Gastroesophageal sphincter (tissue), 4 donors: ENCODE data around the gene EMILIN2. TPM values are rescaled to one million over a fixed set of nuclear protein-coding genes. Genes with fewer than 3 reads are reported as not detected.

Source experiments
- ATAC-seq: fragments of 150-250 bp; one replicate; pipeline ENCODE4 v1.9.1; 2016; ENCODE audit warnings: mild to moderate bottlenecking, moderate library complexity
- H3K27ac ChIP-seq, 4 donors: fragments of 200-600 bp; sonication (generic) in 3 of 4; 1 replicate in 3 of 4; 2 replicates in 1 of 4; pipeline ENCODE4 v1.5.1; 2016 to 2019
- H3K27me3 ChIP-seq: fragments of 200-600 bp; sonication (generic); one replicate; pipeline ENCODE4 v1.5.1; 2019
- H3K36me3 ChIP-seq, 2 donors: fragments of 200-600 bp; sonication (generic); one replicate each; pipeline ENCODE4 v1.5.1; 2019; ENCODE audit warnings: control low read depth in 1 of 2
- H3K4me1 ChIP-seq, 3 donors: fragments of 200-600 bp; sonication (generic); 1 replicate in 2 of 3; 2 replicates in 1 of 3; pipeline ENCODE4 v1.5.1; 2016 to 2019; ENCODE audit warnings: control low read depth in 2 of 3
- H3K4me3 ChIP-seq, 2 donors: fragments of 200-600 bp; sonication (generic); one replicate each; pipeline ENCODE4 v1.5.1; 2019; ENCODE audit warnings: mild to moderate bottlenecking in 1 of 2, moderate library complexity in 1 of 2
- H3K9me3 ChIP-seq, 3 donors: fragments of 200-600 bp; sonication (generic); one replicate each; pipeline ENCODE4 v1.5.1; 2017 to 2019; ENCODE audit warnings: control low read depth in 2 of 3
- CTCF ChIP-seq, 4 experiments: fragments of 200-600 bp in 2 of 4; fragments of 450-650 bp in 2 of 4; sonication (generic) in 1 of 4; IDR thresholded peaks; one replicate each; pipeline ENCODE4 v1.5.1; 2017 to 2019; ENCODE audit warnings: antibody characterized with exemption in 4 of 4, mild to moderate bottlenecking in 2 of 4, moderate library complexity in 2 of 4
- EP300 ChIP-seq: sonication (generic); formaldehyde crosslinking; IDR thresholded peaks from one replicate; pipeline ENCODE4 v1.6.1; 2017; ENCODE audit warnings: antibody characterized with exemption, mild to moderate bottlenecking
- POLR2A ChIP-seq, 2 donors: fragments of 450-650 bp; IDR thresholded peaks; one replicate each; pipeline ENCODE4 v1.6.1; 2017; ENCODE audit warnings: antibody characterized with exemption in 2 of 2, mild to moderate bottlenecking in 2 of 2, moderate library complexity in 1 of 2
- POLR2AphosphoS5 ChIP-seq: sonication (generic); formaldehyde crosslinking; IDR thresholded peaks from one replicate; pipeline ENCODE4 v1.6.1; 2017; ENCODE audit warnings: antibody characterized with exemption
- WGBS, 2 donors: methylation state at CpG; one replicate each; pipeline ENCODE4 v1.1.5; 2018; ENCODE audit warnings: low coverage in 1 of 2; 5-methylcytosine and 5-hydroxymethylcytosine counted together
- total RNA-seq, 4 donors: library from RNA; depleted of rRNA; stranded (reverse); fragments of >200 nt; gene quantifications; one replicate each; pipeline ENCODE4 v1.1.0, GENCODE V29; 2016

The EMILIN2 gene
- total RNA-seq, 4 donors from 2014 or later: 11.2 to 20.9 (median 17.0) TPM

GRCh38 chr18:2900684-2901422, 54.0 kb downstream of the EMILIN2 start:
- H3K9me3 ChIP-seq: no peaks in the 10 kb centered on the region
- H3K4me1 ChIP-seq: peaks cover 0 to 45% (median 11%) of the 10 kb centered on the region in 3 donors
- 78 to 83% methylated on average over 4 to 6 of the region's 8 CpGs for WGBS, 2 donors
- no peak for ATAC-seq
- TF ChIP-seq EP300 (no peak), CTCF (IDR thresholded peaks at IDR 0.05) (no peak), POLR2A (IDR thresholded peaks at IDR 0.05) (no peak), POLR2AphosphoS5 (no peak)
- H3K4me3 ChIP-seq: no peak overlapping the region
- H3K27me3 ChIP-seq: peaks cover 3% of the 10 kb centered on the region
- H3K36me3 ChIP-seq: no peaks in the 10 kb centered on the region
- H3K27ac ChIP-seq: peak overlapping the region in 2 of 4 donors; percentile 56 to 73

- TF ChIP-seq POLR2AphosphoS5 (no peak), EP300 (no peak), POLR2A (IDR thresholded peaks at IDR 0.05) (no peak), CTCF (IDR thresholded peaks at IDR 0.05) (no peak)
- Histone ChIP-seq H3K9me3 (no peaks in the 10 kb centered on the region), H3K4me3 (no peak overlapping the region), H3K27ac (peak overlapping the region in 3 of 4 donors; percentile 10 to 73 (median 56)), H3K27me3 (peaks cover 9% of the 10 kb centered on the region), H3K4me1 (peaks cover 0 to 52% (median 11%) of the 10 kb centered on the region in 3 donors), H3K36me3 (no peaks in the 10 kb centered on the region)
- no peak for ATAC-seq
- WGBS, 2 donors: 49 to 66% methylated on average over 6 to 13 of the region's 14 CpGs
Measured at GRCh38 chr18:2901423-2901985, 54.7 kb downstream of the EMILIN2 start.

- Histone ChIP-seq H3K4me3 (no peak overlapping the region), H3K36me3 (no peaks in the 10 kb centered on the region), H3K9me3 (no peaks in the 10 kb centered on the region), H3K27ac (peak overlapping the region in 3 of 4 donors; percentile 54 to 73 (median 56)), H3K4me1 (peaks cover 0 to 60% (median 11%) of the 10 kb centered on the region in 3 donors), H3K27me3 (peaks cover 18% of the 10 kb centered on the region)
- ATAC-seq: no peak
- 68 to 88% methylated on average over 3 to 4 of the region's 7 CpGs for WGBS, 2 donors
- TF ChIP-seq CTCF (IDR thresholded peaks at IDR 0.05) (no peak), POLR2AphosphoS5 (no peak), POLR2A (IDR thresholded peaks at IDR 0.05) (no peak), EP300 (no peak)
Measured at GRCh38 chr18:2902327-2902726, 55.5 kb downstream of the EMILIN2 start.

- H3K27ac ChIP-seq: peak overlapping the region in 3 of 4 donors; percentile 54 to 73 (median 56)
- H3K36me3 ChIP-seq: no peaks in the 10 kb centered on the region
- peak; percentile 65 for ATAC-seq
- H3K27me3 ChIP-seq: peaks cover 24% of the 10 kb centered on the region
- no peaks in the 10 kb centered on the region for H3K9me3 ChIP-seq
- TF ChIP-seq POLR2A (IDR thresholded peaks at IDR 0.05) (no peak), CTCF (IDR thresholded peaks at IDR 0.05) (no peak), POLR2AphosphoS5 (no peak), EP300 (no peak)
- 0 to 13% methylated on average over 5 of the region's 5 CpGs for WGBS, 2 donors
- H3K4me1 ChIP-seq: peaks cover 0 to 60% (median 11%) of the 10 kb centered on the region in 3 donors
- H3K4me3 ChIP-seq: no peak overlapping the region
Measured at GRCh38 chr18:2903006-2903405, 56.2 kb downstream of the EMILIN2 start.
